Measurements from ENCODE around the gene RAMP2.

RAMP2 gene

GRCh38 chr17:42744283-42744805 is 16.7 kb upstream of the RAMP2 start:
- peak overlapping the region; percentile 78 for H3K4me3 ChIP-seq (ENCODE audit: low read length)
- peaks cover 42% of the 10 kb centered on the region for H3K79me2 ChIP-seq (ENCODE audit: low read length)
- H3F3A ChIP-seq (ENCODE audit: insufficient read depth, low read length): 0 out of 2 replicates have a peak, but pooled peaks cover 5% of the 10 kb centered on the region
- H3K27ac ChIP-seq (ENCODE audit: low read length): peak overlapping the region; percentile 78
- H3K4me1 ChIP-seq (ENCODE audit: low read length): peaks cover 11% of the 10 kb centered on the region
- no peaks in the 10 kb centered on the region for H3K27me3 ChIP-seq (replicated peaks; ENCODE audit: insufficient read depth, low read length)
- peak overlapping the region; percentile 82 for H3K9ac ChIP-seq (ENCODE audit: low read length)
- TF ChIP-seq CTCF (IDR thresholded peaks at IDR 0.05; ENCODE audit: low read length) (no peak), EZH2 (optimal IDR thresholded peaks at IDR 0.05; ENCODE audit: low read depth, low read length) (no peak), EZH2phosphoT487 (IDR thresholded peaks at IDR 0.05; ENCODE audit: low read length) (no peak)
- no peaks in the 10 kb centered on the region for H3K36me3 ChIP-seq (replicated peaks; ENCODE audit: insufficient read depth, low read length)
- H3K9me2 ChIP-seq (replicated peaks; ENCODE audit: insufficient read depth, low read length): no peaks in the 10 kb centered on the region
- peak overlapping the region; percentile 99 for H3K4me2 ChIP-seq (ENCODE audit: low read depth, low read length)
- no peaks in the 10 kb centered on the region for H3K9me3 ChIP-seq (replicated peaks; ENCODE audit: insufficient read depth, low read length)
- no peaks in the 10 kb centered on the region for H4K20me1 ChIP-seq (ENCODE audit: insufficient read depth, low read length)
- peak overlapping the region; percentile 82 for H2AFZ ChIP-seq (ENCODE audit: low read length)
- peak; percentile 75 for DNase-seq

GRCh38 chr17:42744806-42745617 is 16.0 kb upstream of the RAMP2 start, which contains the start of gene EZH1:
Gene EZH1 (minus strand): TSS chr17:42745040. CDS start chr17:42728941, 16,099 bp downstream.
- H3K27me3 ChIP-seq (replicated peaks; ENCODE audit: insufficient read depth, low read length): no peaks in the 10 kb centered on the region
- H3F3A ChIP-seq (ENCODE audit: insufficient read depth, low read length): 0 out of 2 replicates have a peak, but pooled peaks cover 5% of the 10 kb centered on the region
- peak within 1 kb of the TSS; percentile 78 for H3K4me3 ChIP-seq (ENCODE audit: low read length)
- peaks cover 42% of the 10 kb centered on the region for H3K79me2 ChIP-seq (ENCODE audit: low read length)
- peak within 1 kb of the TSS; percentile 82 for H3K9ac ChIP-seq (ENCODE audit: low read length)
- no peaks in the 10 kb centered on the region for H4K20me1 ChIP-seq (ENCODE audit: insufficient read depth, low read length)
- no peak for TF ChIP-seq CTCF (IDR thresholded peaks at IDR 0.05; ENCODE audit: low read length)
- no peak for TF ChIP-seq EZH2phosphoT487 (IDR thresholded peaks at IDR 0.05; ENCODE audit: low read length)
- no peak for TF ChIP-seq EZH2 (optimal IDR thresholded peaks at IDR 0.05; ENCODE audit: low read depth, low read length)
- H3K9me3 ChIP-seq (replicated peaks; ENCODE audit: insufficient read depth, low read length): no peaks in the 10 kb centered on the region
- H3K27ac ChIP-seq (ENCODE audit: low read length): peak within 1 kb of the TSS; percentile 78
- H3K4me2 ChIP-seq (ENCODE audit: low read depth, low read length): peak within 1 kb of the TSS; percentile 99
- H3K36me3 ChIP-seq (replicated peaks; ENCODE audit: insufficient read depth, low read length): no peaks in the 10 kb centered on the region
- peak; percentile 94 for DNase-seq
- H3K4me1 ChIP-seq (ENCODE audit: low read length): peaks cover 11% of the 10 kb centered on the region
- no peaks in the 10 kb centered on the region for H3K9me2 ChIP-seq (replicated peaks; ENCODE audit: insufficient read depth, low read length)
- H2AFZ ChIP-seq (ENCODE audit: low read length): peak within 1 kb of the TSS; percentile 82

- no peaks in the 10 kb centered on the region for H4K20me1 ChIP-seq (ENCODE audit: insufficient read depth, low read length)
- H3K36me3 ChIP-seq (replicated peaks; ENCODE audit: insufficient read depth, low read length): no peaks in the 10 kb centered on the region
- H3K4me1 ChIP-seq (ENCODE audit: low read length): peaks cover 11% of the 10 kb centered on the region
- no peak overlapping the region for H2AFZ ChIP-seq (ENCODE audit: low read length)
- 0 out of 2 replicates have a peak, but pooled peaks cover 5% of the 10 kb centered on the region for H3F3A ChIP-seq (ENCODE audit: insufficient read depth, low read length)
- no peaks in the 10 kb centered on the region for H3K9me3 ChIP-seq (replicated peaks; ENCODE audit: insufficient read depth, low read length)
- H3K9me2 ChIP-seq (replicated peaks; ENCODE audit: insufficient read depth, low read length): no peaks in the 10 kb centered on the region
- peaks cover 11% of the 10 kb centered on the region for H3K79me2 ChIP-seq (ENCODE audit: low read length)
- no peak for DNase-seq
- no peak overlapping the region for H3K9ac ChIP-seq (ENCODE audit: low read length)
- no peak overlapping the region for H3K27ac ChIP-seq (ENCODE audit: low read length)
- H3K27me3 ChIP-seq (replicated peaks; ENCODE audit: insufficient read depth, low read length): no peaks in the 10 kb centered on the region
- H3K4me3 ChIP-seq (ENCODE audit: low read length): no peak overlapping the region
- TF ChIP-seq CTCF (IDR thresholded peaks at IDR 0.05; ENCODE audit: low read length): no peak
- no peak for TF ChIP-seq EZH2 (optimal IDR thresholded peaks at IDR 0.05; ENCODE audit: low read depth, low read length)
- no peak for TF ChIP-seq EZH2phosphoT487 (IDR thresholded peaks at IDR 0.05; ENCODE audit: low read length)
- H3K4me2 ChIP-seq (ENCODE audit: low read depth, low read length): no peak overlapping the region
Observed at GRCh38 chr17:42748202-42748907, 12.7 kb upstream of the RAMP2 start.
